Hematopoietic multipotent progenitor cell treated with erythropoietin and hydrocortisone succinate and interleukin-3 and kit ligand, for 17 days (in vitro differentiated cells): Measurements from ENCODE around the gene SSH2.
"Not testable (repeated sequence)": the region's sequence is repeated elsewhere in the genome, so short reads cannot be mapped to it uniquely, and the experiment has no call there.

Experiments
- DNase-seq: peaks from one replicate; pipeline ENCODE4 v3.0.0-alpha.2; 2015; ENCODE audit warnings: low spot score

Gene SSH2

DNA sequence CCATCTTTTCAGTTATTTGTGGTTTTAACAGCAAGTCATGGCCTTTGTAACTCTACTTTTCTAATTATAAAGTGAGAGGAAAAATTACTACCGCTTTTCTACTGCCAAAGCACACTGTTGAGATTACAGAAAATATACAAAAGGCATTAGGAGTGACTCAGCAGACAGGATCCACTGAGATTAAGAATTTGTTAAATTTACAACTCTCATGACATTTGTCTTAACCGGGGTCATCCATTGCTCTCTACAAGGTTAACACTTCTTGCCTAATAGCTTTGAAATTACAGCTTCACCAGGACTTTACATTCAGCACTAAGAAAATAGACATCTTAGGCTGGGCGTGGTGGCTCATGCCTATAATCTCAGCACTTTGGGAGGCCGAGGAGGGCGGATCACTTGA lies 93.4 kb downstream of the SSH2 start:
- DNase-seq: no peak

- DNase-seq: no peak
These were observed 94.3 kb downstream of the SSH2 start for GRCh38 chr17:29835435-29836351.

DNA sequence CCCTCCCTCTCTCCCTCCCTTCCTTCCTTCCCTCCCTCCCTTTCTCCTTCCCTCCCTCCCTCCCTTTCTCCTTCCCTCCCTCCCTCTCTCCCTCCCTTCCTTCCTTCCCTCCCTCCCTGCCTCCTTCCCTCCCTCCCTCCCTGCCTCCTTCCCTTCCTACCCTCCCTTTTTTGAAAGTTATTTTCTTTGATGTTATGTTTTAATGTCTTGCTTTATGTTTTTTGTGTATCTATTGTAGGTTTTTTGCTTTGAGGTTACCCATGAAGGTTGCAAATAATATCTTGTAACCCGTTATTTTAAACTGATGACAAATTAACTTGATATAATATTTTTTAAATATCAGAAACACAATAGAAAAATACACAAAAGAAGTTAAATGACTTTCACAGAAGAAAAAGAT lies 96.2 kb downstream of the SSH2 start:
- no peak for DNase-seq

DNA sequence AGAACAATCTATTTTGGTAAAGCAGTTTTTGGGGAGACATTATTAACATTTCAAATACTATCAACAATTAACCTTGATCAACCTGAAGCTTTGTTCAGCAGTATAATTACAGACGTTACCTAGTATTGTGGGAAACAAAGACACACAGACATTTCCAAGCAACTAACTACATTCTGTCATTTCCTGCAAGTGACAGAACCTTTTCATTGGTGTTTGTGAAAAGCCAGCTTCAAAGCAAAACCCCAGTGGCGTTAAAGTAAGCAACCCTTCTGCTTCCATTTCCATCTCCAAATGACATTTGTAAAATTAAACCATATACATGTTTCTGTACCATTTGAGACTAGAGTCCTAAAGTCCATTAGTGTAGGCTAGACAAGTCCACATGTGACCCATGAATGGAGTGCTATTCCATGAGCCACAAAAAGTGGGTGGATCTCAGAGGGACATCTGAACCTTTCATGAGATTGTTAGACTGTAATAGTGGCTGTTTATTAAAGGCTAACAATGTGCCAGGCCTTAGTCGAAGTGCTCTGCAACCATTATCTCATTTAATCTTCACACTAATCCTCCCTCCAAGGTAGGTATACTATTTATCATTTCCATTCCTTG lies 101.2 kb downstream of the SSH2 start:
- DNase-seq: no peak

GRCh38 chr17:29827179-29827578 lies 102.8 kb downstream of the SSH2 start:
- DNase-seq: no peak

DNA sequence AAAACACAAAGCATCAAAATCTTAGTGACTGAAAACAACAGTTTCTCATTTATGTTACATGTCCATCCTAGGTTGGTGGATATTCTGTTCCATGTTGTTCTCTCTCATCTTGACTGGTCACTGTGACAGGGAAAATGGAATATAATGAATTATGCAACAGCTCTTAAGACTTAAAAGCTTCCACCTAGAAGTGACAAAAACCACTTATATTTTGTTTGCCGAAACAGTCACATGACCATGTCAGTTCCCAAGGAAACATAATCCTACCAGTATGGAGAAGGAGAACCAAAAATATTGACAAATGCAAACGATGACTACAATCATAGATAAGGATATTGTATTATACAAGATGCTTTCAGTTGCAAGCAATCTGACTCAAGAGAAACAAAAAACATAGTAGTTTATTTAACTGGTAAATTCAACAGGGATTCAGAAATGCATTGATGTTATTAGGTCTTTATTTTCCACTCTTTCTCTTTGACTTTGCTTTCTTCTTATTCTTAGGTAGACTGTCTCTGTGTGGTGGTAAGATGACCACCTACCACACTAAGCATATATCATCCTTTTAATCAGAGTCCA lies 103.8 kb downstream of the SSH2 start:
- DNase-seq: no peak

- no peak for DNase-seq
These were observed 104.4 kb downstream of the SSH2 start for GRCh38 chr17:29825604-29826003.

DNA sequence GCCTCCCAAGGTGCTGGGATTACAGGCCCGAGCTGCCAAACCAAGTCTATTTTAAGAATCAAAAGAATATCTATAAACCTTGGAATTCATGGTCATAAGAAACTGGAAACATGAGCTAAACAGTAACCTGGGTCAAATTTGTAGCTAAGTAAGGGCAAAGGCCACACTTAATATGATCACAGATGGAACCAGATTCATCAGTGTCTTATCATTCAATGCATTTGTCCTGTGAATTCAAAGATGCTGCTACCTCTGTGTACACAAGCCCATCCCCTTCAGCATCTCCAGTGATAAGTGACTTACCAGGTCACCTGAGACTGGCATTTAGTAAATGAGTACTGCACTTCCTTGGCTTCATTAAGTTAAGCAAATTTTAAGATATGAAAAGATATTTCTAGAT lies 108.1 kb downstream of the SSH2 start:
- DNase-seq: no peak

- no peak for DNase-seq
These were observed 109.6 kb downstream of the SSH2 start for GRCh38 chr17:29820425-29820824.

GRCh38 chr17:29807520-29808361 lies 122.3 kb downstream of the SSH2 start:
- DNase-seq: peak; percentile 60

DNA sequence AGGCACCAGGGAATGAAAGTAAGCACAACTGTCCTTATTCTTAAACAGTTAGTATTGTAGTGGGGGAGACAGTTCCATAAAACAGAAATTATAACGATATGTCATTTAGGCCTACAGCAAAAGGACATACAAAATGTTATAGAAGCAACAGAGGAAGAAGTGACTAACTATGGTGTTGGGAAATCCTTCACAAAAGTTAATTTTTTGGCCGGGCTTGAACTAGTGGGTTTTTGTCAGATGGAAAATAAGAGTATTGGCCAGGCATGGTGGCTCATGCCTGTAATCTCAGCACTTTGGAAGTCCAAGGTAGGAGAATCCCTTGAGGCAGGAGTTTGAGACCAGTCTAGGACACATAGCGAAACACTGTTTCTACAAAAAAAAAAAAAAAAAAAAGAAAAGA lies 127.8 kb downstream of the SSH2 start:
- DNase-seq: no peak

DNA sequence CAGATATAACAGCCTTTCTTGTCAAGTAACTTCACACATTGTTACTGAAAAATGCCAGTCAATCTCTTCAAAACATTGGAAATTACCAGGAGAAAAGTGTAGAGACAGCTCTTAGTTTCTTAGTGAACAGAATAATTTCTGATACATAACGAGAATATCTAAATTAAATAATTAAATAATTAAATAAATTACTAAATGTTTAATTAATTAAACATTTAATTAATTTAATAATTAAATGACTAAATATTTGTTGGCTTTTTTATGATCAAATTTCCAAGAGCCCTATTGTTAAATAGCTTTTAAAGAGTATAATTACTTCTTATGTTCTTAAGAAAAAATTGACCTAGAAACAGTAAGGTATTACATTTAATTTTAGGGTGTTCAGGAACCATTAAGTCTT lies 129.6 kb downstream of the SSH2 start:
- DNase-seq: no peak

GRCh38 chr17:29796652-29797051 lies 133.4 kb downstream of the SSH2 start:
- DNase-seq: no peak

GRCh38 chr17:29793501-29793900 lies 136.5 kb downstream of the SSH2 start:
- DNase-seq: no peak

GRCh38 chr17:29791336-29792080 lies 138.5 kb downstream of the SSH2 start:
- no peak for DNase-seq

GRCh38 chr17:29789196-29790170 lies 140.5 kb downstream of the SSH2 start:
- no peak for DNase-seq

DNA sequence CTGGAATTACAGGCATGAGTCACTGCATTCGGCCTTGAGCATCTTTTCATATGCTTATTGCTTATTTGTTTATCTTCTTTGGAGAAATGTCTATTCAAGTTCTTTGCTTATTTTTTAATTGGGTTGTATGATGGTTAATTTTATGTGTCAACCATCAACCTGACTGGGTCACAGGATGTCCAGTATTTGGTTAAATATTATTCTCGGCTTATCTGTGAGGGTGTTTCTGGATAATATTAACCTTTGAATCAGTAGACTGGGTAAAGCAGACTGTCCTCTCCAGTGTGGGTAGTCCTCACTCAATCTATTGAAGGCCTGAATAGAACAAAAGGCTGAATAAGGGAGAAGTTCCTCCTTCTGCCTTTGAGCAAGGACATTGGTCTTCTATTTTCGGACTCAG lies 142.0 kb downstream of the SSH2 start:
- DNase-seq: no peak

DNA sequence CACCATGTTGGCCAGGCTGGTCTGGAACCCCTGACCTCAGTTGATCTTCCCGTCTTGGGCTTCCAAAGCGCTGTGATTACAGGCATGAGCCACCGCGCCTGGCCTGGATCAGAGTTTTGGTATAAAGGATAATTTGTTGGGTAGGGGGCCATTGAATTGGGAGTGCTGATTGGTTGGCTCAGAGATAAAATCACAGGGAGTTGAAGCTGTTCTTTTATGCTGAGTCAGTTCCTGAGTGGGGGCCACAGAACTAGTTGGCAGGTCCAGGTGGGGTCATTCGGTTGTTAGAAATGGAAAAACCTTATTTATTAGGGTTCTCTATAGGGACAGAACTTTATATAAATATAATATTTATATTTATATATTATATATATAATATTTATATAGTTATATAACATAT lies 147.1 kb downstream of the SSH2 start:
- DNase-seq: no peak

DNA sequence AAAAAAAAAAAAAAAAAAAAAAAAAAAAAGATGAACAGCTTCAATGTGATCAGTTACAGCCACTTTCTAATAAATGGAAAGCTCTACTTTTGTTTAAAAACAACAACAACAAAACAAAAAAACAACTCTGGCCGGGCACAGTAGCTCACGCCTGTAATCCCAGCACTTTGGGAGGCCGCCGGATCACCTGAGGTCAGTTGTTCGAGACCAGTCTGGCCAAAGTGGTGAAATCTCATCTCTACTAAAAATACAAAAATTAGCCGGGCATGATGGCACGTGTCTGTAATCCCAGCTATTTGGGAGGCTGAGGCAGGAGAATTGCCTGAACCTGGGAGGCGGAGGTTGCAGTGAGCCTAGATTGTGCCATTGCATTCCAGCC lies 150.2 kb downstream of the SSH2 start:
- not testable (repeated sequence) for DNase-seq
